ENCODE data around the gene LMNTD2.

DNA sequence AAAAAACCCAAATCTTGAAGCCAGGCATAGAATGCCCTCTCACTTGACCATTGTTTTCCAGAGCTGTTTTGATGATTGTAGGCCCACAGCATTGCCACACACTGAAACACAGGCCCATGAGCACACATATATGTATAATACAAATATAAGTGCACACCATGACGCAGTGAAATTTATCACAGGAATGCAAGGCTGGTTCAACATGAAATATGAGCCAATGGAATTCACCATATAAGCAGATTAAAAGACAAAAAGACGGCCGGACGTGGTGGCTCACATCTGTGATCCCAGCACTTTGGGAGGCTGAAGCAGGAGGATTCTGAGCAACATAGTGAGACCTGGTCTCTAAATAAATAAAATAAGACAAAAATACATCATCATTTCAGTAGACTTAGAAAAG, 44.1 kb downstream of the LMNTD2 start:
- TF ChIP-seq, protein P1, sequence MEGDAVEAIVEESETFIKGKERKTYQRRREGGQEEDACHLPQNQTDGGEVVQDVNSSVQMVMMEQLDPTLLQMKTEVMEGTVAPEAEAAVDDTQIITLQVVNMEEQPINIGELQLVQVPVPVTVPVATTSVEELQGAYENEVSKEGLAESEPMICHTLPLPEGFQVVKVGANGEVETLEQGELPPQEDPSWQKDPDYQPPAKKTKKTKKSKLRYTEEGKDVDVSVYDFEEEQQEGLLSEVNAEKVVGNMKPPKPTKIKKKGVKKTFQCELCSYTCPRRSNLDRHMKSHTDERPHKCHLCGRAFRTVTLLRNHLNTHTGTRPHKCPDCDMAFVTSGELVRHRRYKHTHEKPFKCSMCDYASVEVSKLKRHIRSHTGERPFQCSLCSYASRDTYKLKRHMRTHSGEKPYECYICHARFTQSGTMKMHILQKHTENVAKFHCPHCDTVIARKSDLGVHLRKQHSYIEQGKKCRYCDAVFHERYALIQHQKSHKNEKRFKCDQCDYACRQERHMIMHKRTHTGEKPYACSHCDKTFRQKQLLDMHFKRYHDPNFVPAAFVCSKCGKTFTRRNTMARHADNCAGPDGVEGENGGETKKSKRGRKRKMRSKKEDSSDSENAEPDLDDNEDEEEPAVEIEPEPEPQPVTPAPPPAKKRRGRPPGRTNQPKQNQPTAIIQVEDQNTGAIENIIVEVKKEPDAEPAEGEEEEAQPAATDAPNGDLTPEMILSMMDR (IDR thresholded peaks at IDR 0.05): no peak
- TF ChIP-seq POLR2A (IDR thresholded peaks at IDR 0.05): no peak

All from uterus (tissue), 2 donors.